NT2/D1 (cell line): ENCODE data around the gene KRTAP5-1.

ENCODE experiments used
- DNase-seq: peaks from one replicate; pipeline ENCODE4 v3.0.0-alpha.2; 2011; ENCODE audit warnings: low read depth, low spot score
- H3K27me3 ChIP-seq: 2 replicates; pipeline ENCODE4 v1.6.0; 2011; ENCODE audit warnings: mild to moderate bottlenecking; ENCODE audit not compliant: insufficient read length, insufficient read depth
- H3K36me3 ChIP-seq: 2 replicates; pipeline ENCODE4 v1.6.1; 2011; ENCODE audit warnings: mild to moderate bottlenecking, low read length, mixed read lengths; ENCODE audit not compliant: insufficient read depth, insufficient read length
- H3K4me1 ChIP-seq: 2 replicates; pipeline ENCODE4 v1.5.1; 2011; ENCODE audit not compliant: insufficient read depth, insufficient read length
- H3K4me3 ChIP-seq: 2 replicates; pipeline ENCODE4 v1.5.1; 2011; ENCODE audit warnings: low read depth; ENCODE audit not compliant: insufficient read length
- H3K9ac ChIP-seq: 2 replicates; pipeline ENCODE4 v1.6.0; 2011; ENCODE audit warnings: low read depth; ENCODE audit not compliant: insufficient read length
- H3K9me3 ChIP-seq: 2 replicates; pipeline ENCODE4 v1.5.1; 2011; ENCODE audit warnings: mild to moderate bottlenecking, low read length; ENCODE audit not compliant: insufficient read depth
- SUZ12 ChIP-seq: IDR thresholded peaks from 2 replicates; pipeline ENCODE4 v1.6.1; 2011; ENCODE audit not compliant: insufficient read length, insufficient read depth; ENCODE audit errors: extremely low read depth
- YY1 ChIP-seq: IDR thresholded peaks from 2 replicates; pipeline ENCODE4 v1.6.1; 2011; ENCODE audit not compliant: insufficient read length, insufficient read depth
- ZNF274 ChIP-seq: IDR thresholded peaks from 2 replicates; pipeline ENCODE4 v1.6.1; 2011; ENCODE audit warnings: mild to moderate bottlenecking, low read depth, low read length

The KRTAP5-1 gene

DNA sequence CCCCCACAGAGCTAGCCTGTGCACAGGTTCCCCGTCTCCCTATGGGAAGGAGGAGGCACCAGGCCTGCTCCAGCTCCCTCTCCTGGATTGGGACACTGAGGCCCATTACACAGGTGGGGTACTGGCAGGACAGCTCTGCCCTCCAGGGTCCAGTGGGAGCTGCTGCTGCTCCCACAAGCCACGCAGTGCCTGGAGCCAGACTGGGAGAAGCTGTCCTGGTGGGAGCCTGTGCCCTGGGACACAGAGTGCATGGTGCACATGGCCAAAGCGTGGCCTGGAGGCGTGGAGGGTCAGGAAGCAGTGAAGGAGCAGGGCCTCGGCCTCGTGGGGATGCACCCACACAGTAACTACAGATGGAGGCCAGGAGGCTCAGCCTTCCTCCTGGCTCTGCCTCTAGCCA is 40.5 kb downstream of the KRTAP5-1 start:
- no peak overlapping the region for H3K4me3 ChIP-seq
- no peaks in the 10 kb centered on the region for H3K9me3 ChIP-seq
- peaks cover 73% of the 10 kb centered on the region for H3K27me3 ChIP-seq
- no peaks in the 10 kb centered on the region for H3K36me3 ChIP-seq
- H3K4me1 ChIP-seq, result peaks cover 15% of the 10 kb centered on the region
- DNase-seq, result no peak
- no peak overlapping the region for H3K9ac ChIP-seq
- TF ChIP-seq YY1, result no peak
- TF ChIP-seq SUZ12, result no peak
- TF ChIP-seq ZNF274, result no peak

DNA sequence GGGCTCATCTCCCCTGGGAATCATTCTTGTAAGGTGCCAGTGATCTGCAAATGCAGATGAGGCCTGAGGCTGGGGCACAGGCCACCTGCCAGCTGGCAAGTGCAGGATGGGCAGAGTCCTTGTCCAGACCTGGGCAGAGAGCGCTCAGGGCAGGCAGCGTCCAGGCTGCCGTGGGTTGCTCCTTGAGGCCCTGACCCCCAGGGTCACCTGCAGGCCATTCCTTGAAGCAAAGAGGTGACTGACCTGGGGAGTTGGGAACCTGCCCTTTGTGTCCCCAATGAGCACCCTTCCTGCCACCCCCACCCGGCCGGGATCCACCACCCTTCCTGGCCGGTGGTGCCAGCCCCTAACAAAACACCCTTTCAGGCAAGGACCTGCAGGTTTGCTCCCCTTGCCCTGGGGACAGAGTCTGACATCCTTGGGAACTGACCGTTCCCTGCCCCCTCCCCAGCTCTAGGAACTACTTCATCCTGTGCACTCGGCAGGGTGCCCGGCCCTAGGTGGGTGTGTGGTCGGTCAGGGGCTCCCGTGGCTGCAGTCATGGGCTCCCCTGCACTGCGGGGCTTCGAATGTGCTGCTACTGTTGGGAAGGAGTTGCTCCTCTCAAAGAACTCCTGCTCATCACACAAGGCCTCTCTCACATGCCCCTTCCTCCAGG is 41.3 kb downstream of the KRTAP5-1 start:
- no peak for TF ChIP-seq SUZ12
- no peak for TF ChIP-seq ZNF274
- no peak for TF ChIP-seq YY1
- no peak for DNase-seq
- H3K4me1 ChIP-seq, result peaks cover 15% of the 10 kb centered on the region
- H3K36me3 ChIP-seq, result no peaks in the 10 kb centered on the region
- peaks cover 68% of the 10 kb centered on the region for H3K27me3 ChIP-seq
- no peak overlapping the region for H3K9ac ChIP-seq
- no peaks in the 10 kb centered on the region for H3K9me3 ChIP-seq
- H3K4me3 ChIP-seq, result no peak overlapping the region

- peaks cover 15% of the 10 kb centered on the region for H3K4me1 ChIP-seq
- H3K9me3 ChIP-seq, result no peaks in the 10 kb centered on the region
- TF ChIP-seq YY1 (no peak), SUZ12 (no peak), ZNF274 (no peak)
- peaks cover 64% of the 10 kb centered on the region for H3K27me3 ChIP-seq
- no peak overlapping the region for H3K9ac ChIP-seq
- no peak for DNase-seq
- no peaks in the 10 kb centered on the region for H3K36me3 ChIP-seq
- H3K4me3 ChIP-seq, result no peak overlapping the region
These were observed 42.8 kb downstream of the KRTAP5-1 start for GRCh38 chr11:1542267-1542666.

DNA sequence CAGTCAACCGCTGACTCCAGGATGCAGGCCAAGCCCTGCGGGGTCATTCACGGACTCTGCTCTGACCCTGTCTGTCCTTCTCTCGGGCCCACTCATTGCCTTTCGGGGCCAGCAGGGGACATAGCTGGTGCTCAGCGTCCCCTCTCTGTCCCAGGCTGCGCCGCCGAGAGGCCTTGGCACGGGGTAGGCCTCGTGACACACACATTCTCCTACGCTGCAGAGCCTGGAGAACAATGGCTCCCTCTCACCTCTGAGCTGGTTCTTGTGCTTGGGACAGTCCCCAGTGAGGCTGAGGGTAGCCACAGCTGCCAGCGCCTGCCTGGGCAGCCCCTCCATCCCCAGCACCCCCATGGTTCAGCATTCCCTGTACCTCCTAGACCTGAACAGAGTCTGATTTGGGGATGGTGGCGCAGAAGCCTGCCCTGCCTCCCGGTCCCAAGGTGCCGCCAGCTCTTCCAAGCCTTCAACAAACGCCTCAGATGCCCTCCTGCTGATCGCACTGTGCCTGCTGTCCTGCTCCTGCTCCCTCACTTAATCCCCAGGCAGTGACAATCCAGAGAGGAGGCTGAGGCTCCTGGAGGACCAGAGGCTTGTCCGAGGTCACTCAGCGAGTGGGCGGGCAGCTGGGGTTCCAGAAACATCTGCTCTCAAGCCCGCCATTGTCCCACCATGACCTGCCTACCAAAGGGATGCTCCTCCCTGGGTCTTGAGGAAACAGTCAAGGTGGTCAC is 43.4 kb downstream of the KRTAP5-1 start:
- DNase-seq, result no peak
- Histone ChIP-seq H3K27me3 (peaks cover 58% of the 10 kb centered on the region), H3K9me3 (no peaks in the 10 kb centered on the region), H3K4me1 (peaks cover 15% of the 10 kb centered on the region), H3K4me3 (no peak overlapping the region), H3K36me3 (no peaks in the 10 kb centered on the region), H3K9ac (no peak overlapping the region)
- TF ChIP-seq ZNF274, result no peak
- no peak for TF ChIP-seq YY1
- TF ChIP-seq SUZ12, result no peak

DNA sequence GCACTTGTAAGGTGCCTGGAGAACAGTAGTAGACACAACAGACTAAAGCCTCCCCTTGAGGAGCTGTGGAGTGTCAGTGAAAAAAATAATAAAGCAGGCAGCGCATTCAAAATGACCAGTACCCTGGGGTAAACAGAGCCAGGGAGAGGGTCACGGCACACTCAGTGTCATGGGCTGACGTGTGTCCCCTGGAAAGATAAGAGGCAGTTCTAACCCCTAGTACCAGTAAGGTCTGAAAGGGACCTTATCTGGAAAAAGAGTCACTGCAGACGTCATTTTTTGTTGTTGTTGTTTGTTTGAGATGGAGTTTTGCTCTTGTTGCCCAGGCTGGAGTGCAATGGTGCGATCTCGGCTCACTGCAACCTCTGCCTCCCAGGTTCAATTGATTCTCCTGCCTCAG is 45.0 kb downstream of the KRTAP5-1 start:
- H3K9me3 ChIP-seq, result no peaks in the 10 kb centered on the region
- peaks cover 8% of the 10 kb centered on the region for H3K36me3 ChIP-seq
- H3K4me3 ChIP-seq, result no peak overlapping the region
- no peak for TF ChIP-seq SUZ12
- no peak for TF ChIP-seq YY1
- TF ChIP-seq ZNF274, result no peak
- H3K9ac ChIP-seq, result no peak overlapping the region
- no peak for DNase-seq
- peaks cover 42% of the 10 kb centered on the region for H3K27me3 ChIP-seq
- peaks cover 16% of the 10 kb centered on the region for H3K4me1 ChIP-seq

- H3K4me3 ChIP-seq, result no peak overlapping the region
These were observed 46.9 kb downstream of the KRTAP5-1 start for GRCh38 chr11:1538153-1538552.

More at GRCh38 chr11:1538153-1538552, 46.9 kb downstream of the KRTAP5-1 start:
- no peak for TF ChIP-seq SUZ12
- TF ChIP-seq YY1, result no peak
- no peak for TF ChIP-seq ZNF274
- H3K27me3 ChIP-seq, result peaks cover 27% of the 10 kb centered on the region
- no peak for DNase-seq
- peaks cover 15% of the 10 kb centered on the region for H3K36me3 ChIP-seq
- H3K9me3 ChIP-seq, result no peaks in the 10 kb centered on the region
- H3K4me1 ChIP-seq, result peaks cover 15% of the 10 kb centered on the region
- H3K9ac ChIP-seq, result no peak overlapping the region
